Natural killer cell treated with Interleukin-12 subunit alpha and Interleukin-12 subunit beta and Interleukin-15 and Interleukin-18, amount 100 ng/mL, for 72 hours (primary cell): Measurements from ENCODE around the gene TIMP2. TPM values are rescaled to one million over a fixed set of nuclear protein-coding genes. Genes with fewer than 3 reads are reported as not detected.

Source experiments
- ATAC-seq, 2 donors: fragments of 150-1000 bp; cut with Tn5 transposase in 1 of 2; sonication (Bioruptor Pico), chemical (Tn5 transposase) in 1 of 2; 2 replicates each; pipeline ENCODE4 v1.10.0; 2021
- DNase-seq: peaks from one replicate; pipeline ENCODE4 v3.0.0; 2022; ENCODE audit warnings: low spot score
- H3K27ac Mint-ChIP-seq, 2 donors: 1 replicate in 1 of 2; 2 replicates in 1 of 2; pipeline ENCODE4 v1.8.0; 2022; ENCODE audit warnings: mixed read lengths in 2 of 2, mild to moderate bottlenecking in 1 of 2, moderate library complexity in 1 of 2
- H3K27me3 Mint-ChIP-seq, 2 donors: 1 replicate in 1 of 2; 2 replicates in 1 of 2; pipeline ENCODE4 v1.8.0; 2022; ENCODE audit warnings: mixed read lengths in 2 of 2
- H3K36me3 Mint-ChIP-seq: one replicate; pipeline ENCODE4 v1.8.0; 2022; ENCODE audit warnings: mixed read lengths
- H3K4me1 Mint-ChIP-seq, 2 donors: 1 replicate in 1 of 2; 2 replicates in 1 of 2; pipeline ENCODE4 v1.8.0; 2022; ENCODE audit warnings: low read depth in 2 of 2, mixed read lengths in 2 of 2, mild to moderate bottlenecking in 1 of 2
- H3K4me3 Mint-ChIP-seq: one replicate; pipeline ENCODE4 v1.8.0; 2022; ENCODE audit warnings: mixed read lengths
- H3K9me3 Mint-ChIP-seq: 2 replicates; pipeline ENCODE4 v1.8.0; 2022; ENCODE audit warnings: mixed read lengths
- total RNA-seq, 2 donors: library from RNA; stranded (reverse); gene quantifications; one replicate each; pipeline ENCODE4 v1.2.3, GENCODE V29; 2022

TIMP2 gene
- total RNA-seq, 2 donors from 2014 or later, result 0.43 TPM; not detected in 1

DNA sequence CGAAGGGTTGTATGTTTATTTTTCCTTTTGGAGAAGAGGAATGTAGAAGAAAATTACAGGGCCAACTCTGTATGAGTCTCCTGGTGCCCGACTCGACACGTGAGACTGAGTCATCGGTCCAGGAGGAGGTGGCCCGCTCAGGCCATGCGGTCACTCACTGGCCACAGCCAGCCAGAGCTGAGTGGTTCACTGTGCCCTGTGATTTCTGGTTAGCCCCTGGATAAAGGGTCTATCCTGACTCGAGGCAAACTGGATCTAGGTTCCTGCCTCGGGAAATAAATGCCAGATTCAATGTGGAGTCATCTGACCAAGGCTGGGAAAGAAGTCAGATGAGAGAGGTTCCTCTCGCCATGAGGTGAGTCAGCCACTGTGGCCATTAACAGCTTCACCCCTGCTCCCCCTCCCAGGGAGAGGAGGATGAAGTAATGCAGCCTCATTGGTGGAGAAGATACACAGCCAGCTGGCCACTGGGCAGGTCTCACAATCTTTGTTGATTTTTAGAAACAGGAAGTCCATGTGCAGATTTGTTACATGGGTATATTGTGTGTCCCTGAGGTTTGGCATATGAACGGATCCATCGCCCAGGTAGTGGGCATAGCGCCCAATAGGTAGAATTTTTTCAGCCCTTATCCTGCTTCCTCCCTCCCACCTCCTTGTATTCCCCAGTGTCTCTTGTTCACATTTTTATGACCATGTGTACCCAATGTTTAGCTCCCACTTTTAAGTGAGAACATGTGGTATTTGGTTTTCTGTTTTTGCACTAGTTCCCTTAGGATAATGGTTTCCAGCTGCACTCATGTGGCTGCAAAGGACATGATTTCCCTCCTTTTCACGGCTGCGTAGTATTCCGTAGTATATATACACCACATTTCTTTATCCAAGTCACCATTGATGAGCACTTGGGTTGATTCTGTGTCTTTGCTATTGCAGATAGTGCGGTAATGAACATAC is 62.8 kb downstream of the TIMP2 start:
- Mint-ChIP-seq H3K4me1 (peaks cover 0 to 3% of the 10 kb centered on the region in 2 donors), H3K36me3 (no peaks in the 10 kb centered on the region)

DNA sequence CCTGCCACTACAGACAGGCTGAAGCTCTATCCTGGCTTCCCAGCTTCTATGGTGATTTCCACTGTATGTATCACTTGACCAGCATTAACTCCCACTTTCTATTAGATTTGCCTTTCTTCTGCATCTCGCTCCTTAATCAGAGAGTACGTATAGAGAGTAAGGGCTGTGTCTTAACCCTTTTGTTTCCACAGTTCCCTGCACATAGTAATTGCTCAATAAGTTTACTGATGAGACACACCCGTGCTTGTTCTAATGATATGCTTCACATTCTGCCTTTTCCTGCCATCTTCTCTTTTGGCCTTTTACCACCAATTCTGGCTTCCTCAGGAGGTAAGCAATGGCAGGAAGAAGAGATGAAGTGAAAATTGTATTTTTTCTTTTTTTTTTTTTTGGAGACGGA is 64.0 kb downstream of the TIMP2 start:
- peaks cover 0 to 3% of the 10 kb centered on the region in 2 donors for H3K4me1 Mint-ChIP-seq
- no peak overlapping the region for H3K27ac Mint-ChIP-seq
- ATAC-seq, result no peak
- no peaks in the 10 kb centered on the region for H3K9me3 Mint-ChIP-seq
- no peak overlapping the region for H3K4me3 Mint-ChIP-seq
- no peak for DNase-seq
- H3K27me3 Mint-ChIP-seq, result peaks cover 7 to 8% of the 10 kb centered on the region in 2 donors
- no peaks in the 10 kb centered on the region for H3K36me3 Mint-ChIP-seq

More for the DNA sequence above, 62.8 kb downstream of the TIMP2 start:
- Mint-ChIP-seq H3K9me3 (no peaks in the 10 kb centered on the region), H3K27me3 (peaks cover 7 to 8% of the 10 kb centered on the region in 2 donors), H3K4me3 (no peak overlapping the region), H3K27ac (no peak overlapping the region)
- DNase-seq (no peak), ATAC-seq (no peak)

DNA sequence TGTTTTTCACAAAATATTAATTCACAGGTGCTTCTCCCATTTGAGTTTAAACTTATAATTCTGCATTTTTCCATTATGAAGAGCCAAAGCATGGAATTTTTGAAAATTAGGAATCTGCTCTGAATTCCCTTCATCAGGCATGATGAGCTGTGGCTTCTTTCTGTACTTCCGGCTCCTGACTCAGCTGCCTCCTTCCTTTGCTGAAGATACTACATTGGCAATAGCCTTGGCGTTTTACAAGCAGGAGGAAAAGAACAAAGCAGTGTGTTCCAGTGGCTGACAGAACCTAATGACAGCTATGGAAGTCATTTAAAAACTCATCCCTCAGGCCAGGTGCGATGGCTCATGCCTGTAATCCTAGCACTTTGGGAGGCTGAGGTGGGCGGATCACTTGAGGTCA is 66.1 kb downstream of the TIMP2 start:
- Mint-ChIP-seq H3K9me3 (no peaks in the 10 kb centered on the region), H3K4me1 (no peaks in the 10 kb centered on the region), H3K36me3 (no peaks in the 10 kb centered on the region), H3K27me3 (peaks cover 4 to 7% of the 10 kb centered on the region in 2 donors), H3K4me3 (no peak overlapping the region), H3K27ac (no peak overlapping the region)
- ATAC-seq (no peak), DNase-seq (no peak)

DNA sequence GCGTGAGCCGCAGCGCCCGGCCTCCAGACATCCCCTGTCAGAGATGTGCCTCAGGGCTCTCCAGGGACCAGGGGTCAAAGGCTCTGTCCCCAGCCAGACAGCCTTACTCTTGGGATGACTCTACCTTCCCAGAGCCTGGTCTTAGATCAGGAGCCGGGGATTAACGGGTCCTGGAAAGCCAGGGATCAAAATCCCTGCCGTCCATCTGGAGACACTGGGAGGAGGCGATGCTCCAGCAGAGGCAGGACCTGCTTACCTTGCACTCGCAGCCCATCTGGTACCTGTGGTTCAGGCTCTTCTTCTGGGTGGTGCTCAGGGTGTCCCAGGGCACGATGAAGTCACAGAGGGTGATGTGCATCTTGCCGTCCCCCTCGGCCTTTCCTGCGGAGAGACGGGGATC is 67.9 kb downstream of the TIMP2 start:
- Mint-ChIP-seq H3K4me3 (no peak overlapping the region), H3K27me3 (no peaks in the 10 kb centered on the region), H3K36me3 (no peaks in the 10 kb centered on the region), H3K4me1 (no peaks in the 10 kb centered on the region), H3K27ac (no peak overlapping the region), H3K9me3 (no peaks in the 10 kb centered on the region)
- no peak for DNase-seq
- ATAC-seq, result no peak

DNA sequence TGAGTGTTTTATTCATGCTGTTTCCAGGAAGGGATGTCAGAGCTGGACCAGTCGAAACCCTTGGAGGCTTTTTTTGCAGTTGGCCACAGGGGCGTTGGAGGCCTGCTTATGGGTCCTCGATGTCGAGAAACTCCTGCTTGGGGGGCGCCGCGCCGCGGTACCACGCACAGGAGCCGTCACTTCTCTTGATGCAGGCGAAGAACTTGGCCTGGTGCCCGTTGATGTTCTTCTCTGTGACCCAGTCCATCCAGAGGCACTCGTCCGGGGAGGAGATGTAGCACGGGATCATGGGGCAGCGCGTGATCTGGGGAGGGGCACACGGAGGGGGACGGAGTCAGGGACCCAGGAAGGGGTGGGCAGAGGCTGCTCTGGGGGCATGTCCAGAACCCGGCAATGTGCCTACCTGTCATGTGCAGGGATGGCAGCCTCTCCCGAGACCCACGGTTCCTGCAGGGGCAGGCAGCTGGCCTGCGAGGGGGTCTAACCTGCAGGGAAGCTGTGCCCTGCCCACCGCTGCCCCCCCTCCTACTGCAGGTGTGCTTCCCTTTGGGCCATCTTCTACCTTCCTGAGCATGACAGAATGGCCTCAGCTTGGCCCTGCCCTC is 69.5 kb downstream of the TIMP2 start:
- Mint-ChIP-seq H3K4me1 (no peaks in the 10 kb centered on the region), H3K36me3 (no peaks in the 10 kb centered on the region), H3K4me3 (no peak overlapping the region), H3K9me3 (no peaks in the 10 kb centered on the region), H3K27ac (no peak overlapping the region), H3K27me3 (no peaks in the 10 kb centered on the region)
- DNase-seq (no peak), ATAC-seq (no peak)

DNA sequence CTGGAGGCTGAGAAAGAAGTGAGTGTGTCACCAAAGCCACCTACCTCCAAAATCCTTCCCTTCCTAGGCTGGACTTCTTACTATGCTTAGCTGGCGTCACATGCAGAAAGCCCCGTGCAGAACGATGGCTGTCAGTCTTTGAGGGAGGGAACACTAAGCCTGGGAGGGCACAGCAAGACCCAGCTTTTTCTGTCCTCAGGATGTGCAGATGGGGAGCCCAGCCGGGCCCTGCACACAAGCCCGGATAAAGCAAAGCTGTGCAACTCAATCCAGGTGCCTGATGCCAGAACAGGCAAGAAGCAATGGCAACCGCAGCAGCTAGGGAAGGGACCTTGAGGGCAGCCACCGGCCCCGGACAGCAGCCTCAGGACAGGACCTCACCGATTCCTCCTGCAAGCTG is 70.7 kb downstream of the TIMP2 start:
- Mint-ChIP-seq H3K4me3 (no peak overlapping the region), H3K27ac (no peak overlapping the region), H3K4me1 (no peaks in the 10 kb centered on the region), H3K27me3 (no peaks in the 10 kb centered on the region), H3K9me3 (no peaks in the 10 kb centered on the region), H3K36me3 (no peaks in the 10 kb centered on the region)
- no peak for DNase-seq
- ATAC-seq, result no peak

DNA sequence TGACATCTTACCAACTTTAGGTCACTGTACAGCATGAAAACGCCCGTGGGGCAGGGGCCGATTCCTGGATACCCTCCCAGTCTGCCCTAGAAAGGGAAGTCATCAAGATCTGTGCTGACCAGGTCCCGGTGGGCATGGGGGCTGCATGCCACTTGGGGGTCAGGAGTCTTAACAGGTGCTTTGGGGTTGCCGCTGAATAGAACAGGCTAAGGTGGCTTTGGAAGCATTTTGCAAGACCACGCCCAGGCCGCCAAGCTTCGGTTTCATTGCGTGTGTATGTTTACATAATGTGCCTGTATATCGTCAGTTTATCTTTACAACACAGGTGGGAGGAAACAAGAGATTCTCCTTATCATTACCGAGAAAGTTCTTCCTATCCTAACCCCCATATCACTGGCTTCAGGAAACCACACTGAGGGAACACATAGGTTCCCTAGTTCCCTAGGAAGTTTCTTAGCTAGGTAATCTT is 71.2 kb downstream of the TIMP2 start:
- DNase-seq, result no peak
- no peaks in the 10 kb centered on the region for H3K4me1 Mint-ChIP-seq

DNA sequence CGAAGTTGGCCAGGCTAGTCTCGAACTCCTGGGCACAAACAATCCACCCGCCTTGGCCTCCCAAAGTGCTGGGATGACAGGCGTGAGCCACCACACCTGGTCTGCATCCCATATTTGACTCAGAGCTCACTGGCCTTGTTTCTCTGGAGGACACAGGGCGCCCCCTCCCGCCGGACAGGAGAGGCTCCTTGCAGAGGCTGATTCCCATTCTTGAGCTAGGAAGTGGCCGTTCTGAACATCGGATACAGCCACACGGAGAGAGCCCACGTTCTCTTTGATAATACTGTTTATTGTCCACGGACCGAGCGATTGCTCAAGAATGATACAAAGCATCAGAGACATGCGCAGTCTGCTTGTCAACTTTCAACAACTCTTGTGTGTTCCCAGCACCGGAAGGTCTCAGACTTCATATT is 72.5 kb downstream of the TIMP2 start:
- ATAC-seq (no peak), DNase-seq (no peak)
- Mint-ChIP-seq H3K27ac (no peak overlapping the region), H3K36me3 (no peaks in the 10 kb centered on the region), H3K4me3 (no peak overlapping the region), H3K9me3 (no peaks in the 10 kb centered on the region), H3K27me3 (no peaks in the 10 kb centered on the region), H3K4me1 (no peaks in the 10 kb centered on the region)

More for the DNA sequence above, 71.2 kb downstream of the TIMP2 start:
- no peaks in the 10 kb centered on the region for H3K9me3 Mint-ChIP-seq
- ATAC-seq, result no peak
- no peak overlapping the region for H3K4me3 Mint-ChIP-seq
- H3K36me3 Mint-ChIP-seq, result no peaks in the 10 kb centered on the region
- H3K27ac Mint-ChIP-seq, result no peak overlapping the region
- no peaks in the 10 kb centered on the region for H3K27me3 Mint-ChIP-seq

DNA sequence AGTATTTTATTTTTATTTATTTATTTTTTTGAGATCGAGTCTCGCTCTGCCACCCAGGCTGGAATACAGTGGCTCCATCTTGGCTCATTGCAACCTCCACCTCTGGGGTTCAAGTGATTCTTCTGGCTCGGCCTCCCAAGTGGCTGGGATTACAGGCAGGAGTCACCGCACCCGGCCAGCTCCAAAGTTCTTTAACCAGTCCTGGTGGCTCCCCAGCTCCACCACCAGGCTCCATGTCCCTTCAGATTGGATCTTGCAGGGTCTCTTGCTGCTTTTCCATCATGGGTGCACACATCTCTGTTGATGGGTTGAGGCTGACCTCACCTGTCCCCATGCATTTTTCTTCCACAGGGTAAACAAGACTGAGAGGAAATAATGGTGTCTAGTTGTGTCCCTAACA is 76.2 kb downstream of the TIMP2 start:
- Mint-ChIP-seq H3K27ac (no peak overlapping the region), H3K4me3 (no peak overlapping the region), H3K4me1 (peaks cover 4 to 5% of the 10 kb centered on the region in 2 donors), H3K9me3 (no peaks in the 10 kb centered on the region), H3K36me3 (no peaks in the 10 kb centered on the region), H3K27me3 (no peaks in the 10 kb centered on the region)
- DNase-seq (no peak), ATAC-seq (no peak)

DNA sequence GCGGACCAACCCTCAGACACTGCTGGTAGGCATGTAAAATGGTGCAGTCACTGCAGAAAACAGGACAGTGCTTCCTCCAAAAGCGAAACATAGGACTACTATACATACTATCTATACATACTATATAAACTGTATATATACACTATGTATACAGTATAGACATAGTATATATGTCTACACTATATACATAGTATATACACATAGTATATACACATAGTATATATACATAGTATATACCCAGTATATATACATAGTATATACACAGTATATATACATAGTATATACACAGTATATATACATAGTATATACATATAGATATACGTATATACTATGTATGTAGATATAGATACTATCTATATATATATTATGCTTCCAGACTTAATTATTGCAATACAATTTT is 78.1 kb downstream of the TIMP2 start:
- Mint-ChIP-seq H3K27ac (no peak overlapping the region), H3K36me3 (no peaks in the 10 kb centered on the region), H3K4me1 (peaks cover 5% of the 10 kb centered on the region in 2 donors), H3K27me3 (no peaks in the 10 kb centered on the region), H3K9me3 (no peaks in the 10 kb centered on the region), H3K4me3 (no peak overlapping the region)
- ATAC-seq, result no peak
- no peak for DNase-seq

DNA sequence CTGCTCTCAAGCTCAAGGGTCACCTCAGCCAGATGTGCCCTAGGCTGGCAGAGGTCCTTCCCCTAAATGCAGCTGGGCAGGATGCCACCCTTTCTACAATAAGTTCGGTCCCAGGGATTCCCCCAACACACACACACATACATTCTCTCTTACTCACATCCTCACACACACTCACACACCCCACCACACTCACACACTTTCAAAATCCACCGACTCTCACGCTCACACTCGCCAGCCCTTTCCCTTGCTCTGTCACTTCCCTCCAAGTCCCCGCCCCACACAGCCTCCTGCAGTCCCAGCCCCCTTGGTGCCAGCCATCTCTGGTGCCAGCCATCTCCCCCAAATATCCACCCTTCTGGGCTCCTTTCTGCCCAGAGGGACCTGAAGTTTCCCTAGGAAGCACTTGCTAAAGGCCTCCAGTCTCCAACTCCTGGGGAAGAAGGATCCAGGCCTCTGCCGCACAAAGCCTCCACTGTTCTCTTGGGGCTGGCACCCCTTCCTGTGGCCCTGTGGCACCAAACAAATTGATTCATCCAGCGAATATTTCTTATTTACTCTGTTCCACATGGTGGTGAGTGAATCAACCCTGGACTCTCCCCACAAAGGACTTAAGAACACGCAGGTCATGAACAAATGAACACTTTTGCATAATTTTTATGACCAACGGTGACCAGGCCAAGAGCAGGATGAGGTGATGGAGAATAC is 80.7 kb downstream of the TIMP2 start:
- no peaks in the 10 kb centered on the region for H3K9me3 Mint-ChIP-seq
- peaks cover 12 to 14% of the 10 kb centered on the region in 2 donors for H3K4me1 Mint-ChIP-seq
- no peak overlapping the region for H3K27ac Mint-ChIP-seq
- peaks cover 3% of the 10 kb centered on the region for H3K36me3 Mint-ChIP-seq
- DNase-seq (no peak), ATAC-seq (no peak)
- H3K4me3 Mint-ChIP-seq, result peak overlapping the region; percentile 15
- no peaks in the 10 kb centered on the region for H3K27me3 Mint-ChIP-seq

DNA sequence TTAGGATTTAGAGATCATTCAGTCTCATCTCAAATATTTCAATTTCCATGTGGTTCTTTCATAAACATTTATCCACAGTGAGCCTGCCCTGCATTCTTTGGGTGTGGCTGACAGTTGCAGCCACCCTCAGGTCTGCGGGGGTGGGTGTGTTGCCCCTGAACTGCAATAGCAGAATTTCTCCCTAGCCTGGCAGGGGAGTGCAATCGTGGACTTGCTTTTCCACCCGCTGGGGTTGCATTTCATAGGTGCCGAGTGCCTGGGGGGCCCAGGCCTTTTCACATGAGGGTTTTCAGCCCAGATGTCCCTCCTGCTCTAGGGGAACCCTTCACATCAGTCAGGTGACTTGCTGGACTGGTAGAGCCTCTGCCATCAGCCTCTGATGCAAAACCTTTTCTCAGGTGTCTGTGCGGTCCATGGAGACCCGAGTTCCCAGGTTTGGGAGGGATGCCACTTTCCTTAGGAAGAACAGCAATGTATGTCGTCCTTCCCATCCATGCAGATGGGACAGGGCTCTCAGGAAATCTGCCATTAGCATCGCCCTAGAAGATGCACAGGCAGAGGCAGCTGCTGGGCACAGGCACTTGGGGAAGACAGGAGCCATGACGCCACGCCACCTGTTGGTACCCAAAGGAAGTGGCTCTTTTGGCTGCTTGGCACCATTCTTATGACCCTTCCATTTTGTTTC is 82.2 kb downstream of the TIMP2 start:
- Mint-ChIP-seq H3K27me3 (no peaks in the 10 kb centered on the region), H3K4me1 (peaks cover 24 to 26% of the 10 kb centered on the region in 2 donors), H3K9me3 (no peaks in the 10 kb centered on the region), H3K27ac (no peak overlapping the region), H3K36me3 (peaks cover 7% of the 10 kb centered on the region), H3K4me3 (no peak overlapping the region)
- peak; percentile 62 for DNase-seq
- ATAC-seq, result no peak

DNA sequence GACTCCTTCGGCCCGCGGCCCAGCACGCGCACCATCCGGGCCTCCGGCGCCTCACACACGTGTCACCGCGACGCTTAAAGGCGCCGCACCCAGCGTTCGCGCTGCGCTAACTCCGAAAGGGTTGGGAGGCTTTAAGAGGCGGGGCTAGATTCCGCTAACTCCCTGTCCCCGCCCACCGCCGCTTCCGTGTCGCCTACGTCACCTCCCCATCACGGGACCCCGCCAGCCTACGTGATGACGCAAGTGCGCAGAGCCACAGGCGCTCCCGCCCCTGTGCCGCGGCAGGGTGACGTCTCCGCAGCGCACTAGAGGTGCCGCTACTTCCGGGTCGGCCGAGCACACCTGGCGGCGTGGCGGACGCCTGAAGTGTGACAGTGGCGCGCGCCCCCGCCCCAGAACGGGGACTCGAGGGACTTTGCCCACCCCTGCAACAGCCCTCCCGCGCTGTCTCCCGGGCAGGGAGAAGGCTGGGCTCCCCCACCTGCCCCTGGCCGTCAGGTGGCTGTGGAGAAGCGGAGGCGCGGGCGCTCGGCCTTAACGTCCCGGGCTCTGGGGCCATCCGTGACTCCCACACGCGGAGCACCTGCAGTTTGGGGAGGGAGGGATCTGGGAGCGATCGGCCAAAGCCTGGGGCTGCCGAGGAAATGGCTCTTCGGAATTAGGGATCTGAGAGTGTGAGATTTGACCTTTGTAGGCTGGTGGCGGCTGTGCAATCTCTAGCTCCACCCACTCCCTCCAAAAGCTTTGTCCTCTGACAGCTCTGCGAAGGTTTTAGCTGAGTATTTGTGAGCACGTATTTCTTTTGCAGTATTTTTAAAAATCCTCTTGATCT is 84.2 kb downstream of the TIMP2 start, which contains the start of gene USP36:
USP36 (minus strand) TSS at position 35 of the 832 bp plus-strand sequence. CDS start 4,451 bp downstream, outside the sequence.
- ATAC-seq, result peak; percentile 94 to 96
- peaks cover 31 to 35% of the 10 kb centered on the region in 2 donors for H3K4me1 Mint-ChIP-seq
- peak within 1 kb of the TSS; percentile 95 for H3K4me3 Mint-ChIP-seq
- H3K9me3 Mint-ChIP-seq, result no peaks in the 10 kb centered on the region
- peaks cover 17% of the 10 kb centered on the region for H3K36me3 Mint-ChIP-seq
- DNase-seq, result peak; percentile 99
- H3K27me3 Mint-ChIP-seq, result no peaks in the 10 kb centered on the region
- H3K27ac Mint-ChIP-seq, result peak within 1 kb of the TSS; percentile 88 to 91
